ENCODE data around the gene SEC14L6. TPM values are rescaled to one million over a fixed set of nuclear protein-coding genes. Genes with fewer than 3 reads are reported as not detected.

The SEC14L6 gene
- total RNA-seq, 2 experiments from 2014 or later = not detected

DNA sequence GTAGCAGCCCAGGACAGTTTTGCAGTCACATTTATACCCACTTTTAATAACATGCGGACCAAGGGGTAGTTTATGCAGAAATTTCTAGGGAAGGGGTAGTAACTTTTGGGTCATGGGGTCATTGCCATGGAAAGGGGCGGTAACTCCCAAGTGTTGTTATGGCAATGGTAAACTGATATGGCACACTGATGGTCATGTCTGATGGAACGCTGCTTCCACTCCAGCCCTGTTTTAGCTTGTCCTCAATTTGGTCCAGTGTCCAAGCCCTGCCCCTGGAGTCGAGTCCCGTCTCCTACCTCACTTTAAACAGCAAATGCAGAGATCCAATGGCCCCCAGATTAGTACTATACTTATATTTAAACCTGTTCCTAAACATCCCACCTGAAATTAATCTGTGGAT lies 29.8 kb downstream of the SEC14L6 start:
- H3K27me3 Mint-ChIP-seq = peaks cover 5% of the 10 kb centered on the region
- Histone ChIP-seq H3K4me1 (ENCODE audit: insufficient read depth, low read length) (no peaks in the 10 kb centered on the region), H3K27me3 (ENCODE audit: control insufficient read depth in 1 of 2, insufficient read depth in 2 of 2, low read length in 2 of 2) (no peaks in the 10 kb centered on the region), H3K36me3 (ENCODE audit: insufficient read depth, low read length) (no peaks in the 10 kb centered on the region), H3K9me3 (ENCODE audit: control insufficient read depth in 1 of 2, insufficient read depth in 1 of 2, low read length in 2 of 2) (no peaks in the 10 kb centered on the region), H3K4me3 (ENCODE audit: low read length) (no peak overlapping the region), H3K27ac (ENCODE audit: low read depth in 1 of 2, low read length in 2 of 2) (no peak overlapping the region)
- no peaks in the 10 kb centered on the region for H3K9me3 Mint-ChIP-seq
- no peaks in the 10 kb centered on the region for H3K36me3 Mint-ChIP-seq (ENCODE audit: low read depth)
- ATAC-seq (ENCODE audit: poor library complexity) (no peak), DNase-seq (no peak)
- no peaks in the 10 kb centered on the region for H3K4me1 Mint-ChIP-seq (ENCODE audit: low read depth)
- ChIA-PET CTCF (no interaction called here), POLR2A (no interaction called here)
- intact Hi-C loops (cut with DNase I, micrococcal nuclease) = no loop called here
- no peak overlapping the region for H3K4me3 Mint-ChIP-seq
- no peak overlapping the region for H3K27ac Mint-ChIP-seq
- no peak for TF ChIP-seq CTCF (IDR thresholded peaks at IDR 0.05)

DNA sequence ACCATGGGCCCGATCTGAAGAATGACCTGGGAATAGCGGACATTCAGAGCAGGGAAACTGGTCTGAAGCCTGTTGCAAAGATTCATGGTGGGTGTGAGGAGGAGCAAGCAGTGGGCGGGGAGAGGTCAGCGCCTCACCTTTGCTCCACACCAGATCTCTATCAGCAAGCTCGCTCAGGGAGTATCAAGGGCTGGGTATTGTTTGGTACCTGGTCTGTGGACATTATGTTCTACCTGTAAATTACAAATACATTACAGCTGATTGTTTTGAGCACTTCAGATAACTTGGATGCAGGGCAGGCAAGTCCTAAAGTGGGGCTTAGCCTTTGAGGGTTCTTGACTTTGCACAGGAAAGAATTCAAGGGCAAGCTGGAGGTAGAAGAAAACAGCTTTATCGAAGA lies 30.3 kb downstream of the SEC14L6 start:
- POLR2A ChIA-PET = no interaction called here
- Histone ChIP-seq H3K4me1 (ENCODE audit: insufficient read depth, low read length) (no peaks in the 10 kb centered on the region), H3K36me3 (ENCODE audit: insufficient read depth, low read length) (no peaks in the 10 kb centered on the region), H3K27ac (ENCODE audit: low read depth in 1 of 2, low read length in 2 of 2) (no peak overlapping the region), H3K9me3 (ENCODE audit: control insufficient read depth in 1 of 2, insufficient read depth in 1 of 2, low read length in 2 of 2) (peaks cover 0 to 1% of the 10 kb centered on the region in 2 experiments), H3K27me3 (ENCODE audit: control insufficient read depth in 1 of 2, insufficient read depth in 2 of 2, low read length in 2 of 2) (no peaks in the 10 kb centered on the region), H3K4me3 (ENCODE audit: low read length) (no peak overlapping the region)
- DNase-seq (no peak), ATAC-seq (ENCODE audit: poor library complexity) (no peak)
- intact Hi-C loops (cut with DNase I, micrococcal nuclease) = no loop called here
- no peak for TF ChIP-seq CTCF (IDR thresholded peaks at IDR 0.05)
- Mint-ChIP-seq H3K27me3 (peaks cover 4% of the 10 kb centered on the region), H3K36me3 (ENCODE audit: low read depth) (no peaks in the 10 kb centered on the region), H3K9me3 (no peaks in the 10 kb centered on the region), H3K27ac (no peak overlapping the region), H3K4me1 (ENCODE audit: low read depth) (no peaks in the 10 kb centered on the region), H3K4me3 (no peak overlapping the region)
- CTCF ChIA-PET = no interaction called here

GRCh38 chr22:30514252-30514651 lies 32.3 kb downstream of the SEC14L6 start:
- Histone ChIP-seq H3K27ac (ENCODE audit: low read depth in 1 of 2, low read length in 2 of 2) (no peak overlapping the region), H3K36me3 (ENCODE audit: insufficient read depth, low read length) (no peaks in the 10 kb centered on the region), H3K9me3 (ENCODE audit: control insufficient read depth in 1 of 2, insufficient read depth in 1 of 2, low read length in 2 of 2) (peaks cover 0 to 3% of the 10 kb centered on the region in 2 experiments), H3K4me1 (ENCODE audit: insufficient read depth, low read length) (no peaks in the 10 kb centered on the region), H3K4me3 (ENCODE audit: low read length) (no peak overlapping the region), H3K27me3 (ENCODE audit: control insufficient read depth in 1 of 2, insufficient read depth in 2 of 2, low read length in 2 of 2) (no peaks in the 10 kb centered on the region)
- H3K4me1 Mint-ChIP-seq (ENCODE audit: low read depth) = no peaks in the 10 kb centered on the region
- no peak overlapping the region for H3K27ac Mint-ChIP-seq
- ChIA-PET POLR2A (no interaction called here), CTCF (no interaction called here)
- H3K27me3 Mint-ChIP-seq = no peaks in the 10 kb centered on the region
- intact Hi-C loops (cut with DNase I, micrococcal nuclease) = no loop called here
- no peak for DNase-seq
- no peak for TF ChIP-seq CTCF (IDR thresholded peaks at IDR 0.05)
- no peaks in the 10 kb centered on the region for H3K36me3 Mint-ChIP-seq (ENCODE audit: low read depth)
- H3K9me3 Mint-ChIP-seq = no peaks in the 10 kb centered on the region
- no peak for ATAC-seq (ENCODE audit: poor library complexity)
- H3K4me3 Mint-ChIP-seq = no peak overlapping the region
